NCI-H2029 treated with DMSO at 0.1 percent for 48 hours (cell line): Measurements from ENCODE around the gene PSTPIP1.

ENCODE experiments used
- DNase-seq: peaks from one replicate; lab custom pipeline; 2025; lab: John Stamatoyannopoulos, UW

PSTPIP1 gene

GRCh38 chr15:77019521-77020331 is 24.8 kb downstream of the PSTPIP1 start:
- no peak for DNase-seq

- DNase-seq = no peak
Measured at GRCh38 chr15:77020348-77021087, 25.6 kb downstream of the PSTPIP1 start.

- DNase-seq = no peak
Measured at GRCh38 chr15:77021088-77021481, 26.2 kb downstream of the PSTPIP1 start.

GRCh38 chr15:77021803-77022381 is 27.0 kb downstream of the PSTPIP1 start:
- DNase-seq = no peak

GRCh38 chr15:77022646-77023575 is 28.0 kb downstream of the PSTPIP1 start:
- no peak for DNase-seq

- no peak for DNase-seq
Measured at GRCh38 chr15:77023576-77024272, 28.8 kb downstream of the PSTPIP1 start.

- peak; percentile 6 for DNase-seq
Measured at GRCh38 chr15:77024273-77025082, 29.6 kb downstream of the PSTPIP1 start.

GRCh38 chr15:77025083-77025901 is 30.4 kb downstream of the PSTPIP1 start:
- DNase-seq = no peak

- DNase-seq = no peak
Measured at GRCh38 chr15:77025941-77026411, 31.1 kb downstream of the PSTPIP1 start.

- DNase-seq = no peak
Measured at GRCh38 chr15:77026501-77027110, 31.7 kb downstream of the PSTPIP1 start.

- no peak for DNase-seq
Measured at GRCh38 chr15:77027111-77027696, 32.3 kb downstream of the PSTPIP1 start.

GRCh38 chr15:77027697-77028450 is 32.9 kb downstream of the PSTPIP1 start:
- no peak for DNase-seq

- no peak for DNase-seq
Measured at GRCh38 chr15:77028451-77029165, 33.7 kb downstream of the PSTPIP1 start.

- no peak for DNase-seq
Measured at GRCh38 chr15:77029166-77030047, 34.5 kb downstream of the PSTPIP1 start.

- DNase-seq = no peak
Measured at GRCh38 chr15:77030048-77030927, 35.4 kb downstream of the PSTPIP1 start.
